H1 (cell line): Measurements from ENCODE around the gene SMTN. TPM values are rescaled to one million over a fixed set of nuclear protein-coding genes. Genes with fewer than 3 reads are reported as not detected.

Experiments
- CEBPB ChIP-seq: IDR thresholded peaks from 2 replicates; pipeline ENCODE4 v1.6.1; 2012; ENCODE audit warnings: low read depth, low read length
- HDAC6 ChIP-seq: IDR thresholded peaks from one replicate; pipeline ENCODE4 v1.7.1; 2012; ENCODE audit warnings: low read depth, mild to moderate bottlenecking, inconsistent platforms, low read length, moderate library complexity
- KDM1A ChIP-seq: fragments of 200-600, 300-600 bp; sonication (generic); IDR thresholded peaks from 2 replicates; pipeline ENCODE4 v1.7.1; 2016; ENCODE audit warnings: mild to moderate bottlenecking, low read length, borderline replicate concordance
- RFX5 ChIP-seq: IDR thresholded peaks from 2 replicates; pipeline ENCODE4 v1.6.1; 2011; ENCODE audit warnings: low read depth, low read length, improper control_type of control experiment, borderline replicate concordance
- polyA plus RNA-seq, 7 experiments: library from polyadenylated mRNA; depleted of rRNA in 3 of 7; stranded (reverse) in 5 of 7; unstranded in 2 of 7; fragments of >200 nt in 5 of 7; fragments of 200-250 nt in 2 of 7; gene quantifications; 1 replicate in 5 of 7; 2 replicates in 1 of 7; 4 replicates in 1 of 7; pipeline versions ENCODE4 v1.2.1 to v1.2.3, GENCODE V29; 2011 to 2013; ENCODE audit warnings: missing spikeins in 2 of 7, mixed read lengths in 2 of 7
- total RNA-seq: library from RNA; stranded (reverse); fragmentation: NEBNext Ultra II Directional; extraction: Animal tissue kit (Norgen Biotek cat#: 25700); gene quantifications from 2 replicates; pipeline ENCODE4 v1.2.1, GENCODE V29; 2021
- TF ChIP-seq, protein P1 (sequence below): fragments of 300-600 bp; sonication (generic); IDR thresholded peaks from 2 replicates; pipeline ENCODE4 v1.7.1; 2012; ENCODE audit warnings: low read length, moderate library complexity, mild to moderate bottlenecking, inconsistent platforms; ENCODE audit not compliant: insufficient replicate concordance

Gene SMTN
- total and polyA plus RNA-seq, 2 of the 8 experiments (the other 6 are each of a cell fraction or from before 2014, with no cell fraction given), result 12.3 to 20.8 TPM

DNA sequence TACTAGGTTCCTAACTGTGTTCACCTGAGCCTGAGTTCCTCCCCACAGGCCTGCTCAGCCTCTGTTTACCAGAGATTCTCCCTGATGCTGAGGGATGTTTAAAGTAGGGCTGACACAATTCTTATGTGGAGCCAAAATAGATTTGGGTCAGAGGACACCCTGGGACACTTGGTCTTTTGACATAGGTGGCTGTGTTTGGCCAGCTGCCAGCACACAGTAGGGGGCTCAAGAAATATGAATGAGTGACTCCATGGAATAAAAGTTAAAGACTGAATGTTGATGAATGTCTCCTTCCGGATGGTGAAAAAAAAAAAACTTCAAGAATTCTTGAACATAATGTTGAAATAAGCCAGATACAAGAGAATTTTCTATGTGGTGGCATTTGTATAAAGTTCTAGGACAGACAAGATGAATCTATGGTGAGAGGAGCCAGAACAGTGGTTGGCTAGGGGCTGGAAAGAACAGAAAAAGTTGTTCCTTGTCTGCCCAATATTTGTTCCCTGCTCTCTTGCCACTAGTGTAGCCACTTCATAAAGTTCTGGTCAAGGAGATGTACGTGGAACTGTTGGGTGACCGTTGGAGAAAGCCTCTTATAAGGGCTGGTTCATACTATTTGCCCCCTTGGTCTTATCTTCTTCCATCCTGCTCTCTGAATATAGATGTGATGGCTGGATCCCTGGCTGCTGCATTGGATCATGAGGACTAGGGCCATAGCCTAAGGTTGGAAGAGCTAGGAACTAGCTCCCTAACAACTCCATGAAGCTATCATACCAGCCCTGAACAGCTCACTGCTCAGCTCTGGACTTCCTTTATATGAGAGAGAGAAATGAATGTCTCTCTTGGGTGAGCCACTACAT is 40.3 kb upstream of the SMTN start (continued):
- TF ChIP-seq HDAC6 (no peak), RFX5 (no peak), KDM1A (no peak), CEBPB (no peak)
- TF ChIP-seq, protein P1, sequence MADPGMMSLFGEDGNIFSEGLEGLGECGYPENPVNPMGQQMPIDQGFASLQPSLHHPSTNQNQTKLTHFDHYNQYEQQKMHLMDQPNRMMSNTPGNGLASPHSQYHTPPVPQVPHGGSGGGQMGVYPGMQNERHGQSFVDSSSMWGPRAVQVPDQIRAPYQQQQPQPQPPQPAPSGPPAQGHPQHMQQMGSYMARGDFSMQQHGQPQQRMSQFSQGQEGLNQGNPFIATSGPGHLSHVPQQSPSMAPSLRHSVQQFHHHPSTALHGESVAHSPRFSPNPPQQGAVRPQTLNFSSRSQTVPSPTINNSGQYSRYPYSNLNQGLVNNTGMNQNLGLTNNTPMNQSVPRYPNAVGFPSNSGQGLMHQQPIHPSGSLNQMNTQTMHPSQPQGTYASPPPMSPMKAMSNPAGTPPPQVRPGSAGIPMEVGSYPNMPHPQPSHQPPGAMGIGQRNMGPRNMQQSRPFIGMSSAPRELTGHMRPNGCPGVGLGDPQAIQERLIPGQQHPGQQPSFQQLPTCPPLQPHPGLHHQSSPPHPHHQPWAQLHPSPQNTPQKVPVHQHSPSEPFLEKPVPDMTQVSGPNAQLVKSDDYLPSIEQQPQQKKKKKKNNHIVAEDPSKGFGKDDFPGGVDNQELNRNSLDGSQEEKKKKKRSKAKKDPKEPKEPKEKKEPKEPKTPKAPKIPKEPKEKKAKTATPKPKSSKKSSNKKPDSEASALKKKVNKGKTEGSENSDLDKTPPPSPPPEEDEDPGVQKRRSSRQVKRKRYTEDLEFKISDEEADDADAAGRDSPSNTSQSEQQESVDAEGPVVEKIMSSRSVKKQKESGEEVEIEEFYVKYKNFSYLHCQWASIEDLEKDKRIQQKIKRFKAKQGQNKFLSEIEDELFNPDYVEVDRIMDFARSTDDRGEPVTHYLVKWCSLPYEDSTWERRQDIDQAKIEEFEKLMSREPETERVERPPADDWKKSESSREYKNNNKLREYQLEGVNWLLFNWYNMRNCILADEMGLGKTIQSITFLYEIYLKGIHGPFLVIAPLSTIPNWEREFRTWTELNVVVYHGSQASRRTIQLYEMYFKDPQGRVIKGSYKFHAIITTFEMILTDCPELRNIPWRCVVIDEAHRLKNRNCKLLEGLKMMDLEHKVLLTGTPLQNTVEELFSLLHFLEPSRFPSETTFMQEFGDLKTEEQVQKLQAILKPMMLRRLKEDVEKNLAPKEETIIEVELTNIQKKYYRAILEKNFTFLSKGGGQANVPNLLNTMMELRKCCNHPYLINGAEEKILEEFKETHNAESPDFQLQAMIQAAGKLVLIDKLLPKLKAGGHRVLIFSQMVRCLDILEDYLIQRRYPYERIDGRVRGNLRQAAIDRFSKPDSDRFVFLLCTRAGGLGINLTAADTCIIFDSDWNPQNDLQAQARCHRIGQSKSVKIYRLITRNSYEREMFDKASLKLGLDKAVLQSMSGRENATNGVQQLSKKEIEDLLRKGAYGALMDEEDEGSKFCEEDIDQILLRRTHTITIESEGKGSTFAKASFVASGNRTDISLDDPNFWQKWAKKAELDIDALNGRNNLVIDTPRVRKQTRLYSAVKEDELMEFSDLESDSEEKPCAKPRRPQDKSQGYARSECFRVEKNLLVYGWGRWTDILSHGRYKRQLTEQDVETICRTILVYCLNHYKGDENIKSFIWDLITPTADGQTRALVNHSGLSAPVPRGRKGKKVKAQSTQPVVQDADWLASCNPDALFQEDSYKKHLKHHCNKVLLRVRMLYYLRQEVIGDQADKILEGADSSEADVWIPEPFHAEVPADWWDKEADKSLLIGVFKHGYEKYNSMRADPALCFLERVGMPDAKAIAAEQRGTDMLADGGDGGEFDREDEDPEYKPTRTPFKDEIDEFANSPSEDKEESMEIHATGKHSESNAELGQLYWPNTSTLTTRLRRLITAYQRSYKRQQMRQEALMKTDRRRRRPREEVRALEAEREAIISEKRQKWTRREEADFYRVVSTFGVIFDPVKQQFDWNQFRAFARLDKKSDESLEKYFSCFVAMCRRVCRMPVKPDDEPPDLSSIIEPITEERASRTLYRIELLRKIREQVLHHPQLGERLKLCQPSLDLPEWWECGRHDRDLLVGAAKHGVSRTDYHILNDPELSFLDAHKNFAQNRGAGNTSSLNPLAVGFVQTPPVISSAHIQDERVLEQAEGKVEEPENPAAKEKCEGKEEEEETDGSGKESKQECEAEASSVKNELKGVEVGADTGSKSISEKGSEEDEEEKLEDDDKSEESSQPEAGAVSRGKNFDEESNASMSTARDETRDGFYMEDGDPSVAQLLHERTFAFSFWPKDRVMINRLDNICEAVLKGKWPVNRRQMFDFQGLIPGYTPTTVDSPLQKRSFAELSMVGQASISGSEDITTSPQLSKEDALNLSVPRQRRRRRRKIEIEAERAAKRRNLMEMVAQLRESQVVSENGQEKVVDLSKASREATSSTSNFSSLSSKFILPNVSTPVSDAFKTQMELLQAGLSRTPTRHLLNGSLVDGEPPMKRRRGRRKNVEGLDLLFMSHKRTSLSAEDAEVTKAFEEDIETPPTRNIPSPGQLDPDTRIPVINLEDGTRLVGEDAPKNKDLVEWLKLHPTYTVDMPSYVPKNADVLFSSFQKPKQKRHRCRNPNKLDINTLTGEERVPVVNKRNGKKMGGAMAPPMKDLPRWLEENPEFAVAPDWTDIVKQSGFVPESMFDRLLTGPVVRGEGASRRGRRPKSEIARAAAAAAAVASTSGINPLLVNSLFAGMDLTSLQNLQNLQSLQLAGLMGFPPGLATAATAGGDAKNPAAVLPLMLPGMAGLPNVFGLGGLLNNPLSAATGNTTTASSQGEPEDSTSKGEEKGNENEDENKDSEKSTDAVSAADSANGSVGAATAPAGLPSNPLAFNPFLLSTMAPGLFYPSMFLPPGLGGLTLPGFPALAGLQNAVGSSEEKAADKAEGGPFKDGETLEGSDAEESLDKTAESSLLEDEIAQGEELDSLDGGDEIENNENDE, result no peak
